HUES48 (cell line): ENCODE data around the gene ARHGAP27.
"Not testable (repeated sequence)": the region's sequence is repeated elsewhere in the genome, so short reads cannot be mapped to it uniquely, and the experiment has no call there.

Experiments used
- H3K27ac ChIP-seq: one replicate; pipeline ENCODE4 v1.7.0; 2013; ENCODE audit warnings: low read depth, low read length, inconsistent platforms
- H3K27me3 ChIP-seq: 2 replicates; pipeline ENCODE4 v1.6.1; 2013; ENCODE audit warnings: mild to moderate bottlenecking, low read length; ENCODE audit not compliant: control insufficient read depth, insufficient read depth
- H3K36me3 ChIP-seq: 2 replicates; pipeline ENCODE4 v1.6.1; 2013; ENCODE audit warnings: low read length; ENCODE audit not compliant: control insufficient read depth, insufficient read depth
- H3K4me1 ChIP-seq: 2 replicates; pipeline ENCODE4 v1.6.1; 2013; ENCODE audit warnings: mild to moderate bottlenecking, low read length; ENCODE audit not compliant: control insufficient read depth, insufficient read depth
- H3K4me3 ChIP-seq: 2 replicates; pipeline ENCODE4 v1.5.1; 2013; ENCODE audit warnings: mild to moderate bottlenecking, low read depth, low read length
- H3K9ac ChIP-seq: 2 replicates; pipeline ENCODE4 v1.6.1; 2013; ENCODE audit warnings: mild to moderate bottlenecking, low read depth, low read length, moderate library complexity
- H3K9me3 ChIP-seq: 2 replicates; pipeline ENCODE4 v1.6.1; 2013; ENCODE audit warnings: low read length; ENCODE audit not compliant: control insufficient read depth, insufficient read depth

Gene ARHGAP27

GRCh38 chr17:45432405-45433158, at the start of gene ARHGAP27:
TSS of gene ARHGAP27 (minus strand) at chr17:45432870. CDS start at chr17:45430279, 2,591 bp downstream.
- H3K27me3 ChIP-seq, result peaks cover 53% of the 10 kb centered on the region
- no peak within 1 kb of the TSS for H3K27ac ChIP-seq
- H3K4me3 ChIP-seq, result peak within 1 kb of the TSS; percentile 72

GRCh38 chr17:45482317-45482716, 49.6 kb upstream of the ARHGAP27 start:
- H3K36me3 ChIP-seq, H3K27me3 ChIP-seq, H3K9ac ChIP-seq, H3K9me3 ChIP-seq, H3K4me1 ChIP-seq, H3K4me3 ChIP-seq, H3K27ac ChIP-seq: not testable (repeated sequence)

More at GRCh38 chr17:45432405-45433158, at the start of gene ARHGAP27:
- Histone ChIP-seq H3K4me1 (peaks cover 17% of the 10 kb centered on the region), H3K9me3 (no peaks in the 10 kb centered on the region), H3K36me3 (no peaks in the 10 kb centered on the region), H3K9ac (no peak within 1 kb of the TSS)

GRCh38 chr17:45475436-45475835, 42.8 kb upstream of the ARHGAP27 start:
- not testable (repeated sequence) for H3K9ac ChIP-seq, H3K4me3 ChIP-seq, H3K4me1 ChIP-seq, H3K27ac ChIP-seq, H3K36me3 ChIP-seq, H3K9me3 ChIP-seq, H3K27me3 ChIP-seq

GRCh38 chr17:45472249-45472648, 39.6 kb upstream of the ARHGAP27 start:
- not testable (repeated sequence) for H3K9ac ChIP-seq, H3K9me3 ChIP-seq, H3K4me3 ChIP-seq, H3K36me3 ChIP-seq, H3K27ac ChIP-seq, H3K27me3 ChIP-seq, H3K4me1 ChIP-seq

- H3K27ac ChIP-seq, H3K36me3 ChIP-seq, H3K4me3 ChIP-seq, H3K27me3 ChIP-seq, H3K9ac ChIP-seq, H3K4me1 ChIP-seq, H3K9me3 ChIP-seq: not testable (repeated sequence)
Observed at GRCh38 chr17:45469204-45469563, 36.5 kb upstream of the ARHGAP27 start.

- not testable (repeated sequence) for H3K36me3 ChIP-seq, H3K27ac ChIP-seq, H3K4me1 ChIP-seq, H3K4me3 ChIP-seq, H3K9me3 ChIP-seq, H3K27me3 ChIP-seq, H3K9ac ChIP-seq
Observed at GRCh38 chr17:45468293-45469203, 35.9 kb upstream of the ARHGAP27 start.

- not testable (repeated sequence) for H3K36me3 ChIP-seq, H3K27ac ChIP-seq, H3K4me3 ChIP-seq, H3K4me1 ChIP-seq, H3K27me3 ChIP-seq, H3K9ac ChIP-seq, H3K9me3 ChIP-seq
Observed at GRCh38 chr17:45461524-45462327, 29.1 kb upstream of the ARHGAP27 start.

GRCh38 chr17:45460422-45460821, 27.8 kb upstream of the ARHGAP27 start:
- H3K9ac ChIP-seq, H3K27ac ChIP-seq, H3K27me3 ChIP-seq, H3K4me1 ChIP-seq, H3K9me3 ChIP-seq, H3K36me3 ChIP-seq, H3K4me3 ChIP-seq: not testable (repeated sequence)

- H3K4me3 ChIP-seq, H3K9ac ChIP-seq, H3K36me3 ChIP-seq, H3K9me3 ChIP-seq, H3K27ac ChIP-seq, H3K27me3 ChIP-seq, H3K4me1 ChIP-seq: not testable (repeated sequence)
Observed at GRCh38 chr17:45454341-45454740, 21.7 kb upstream of the ARHGAP27 start.

- H3K27me3 ChIP-seq, H3K9ac ChIP-seq, H3K4me1 ChIP-seq, H3K36me3 ChIP-seq, H3K9me3 ChIP-seq, H3K4me3 ChIP-seq, H3K27ac ChIP-seq: not testable (repeated sequence)
Observed at GRCh38 chr17:45453731-45454130, 21.1 kb upstream of the ARHGAP27 start.

GRCh38 chr17:45453225-45453534, 20.5 kb upstream of the ARHGAP27 start:
- not testable (repeated sequence) for H3K36me3 ChIP-seq, H3K4me3 ChIP-seq, H3K27ac ChIP-seq, H3K9me3 ChIP-seq, H3K4me1 ChIP-seq, H3K27me3 ChIP-seq, H3K9ac ChIP-seq
